HEK293 (cell line): ENCODE measurements around the gene TNFRSF8.

Experiments used
- CTCF ChIA-PET: fragments of 350-600 bp; formaldehyde crosslinking; extraction: SDS; loops from one replicate; lab custom pipeline; 2021; ENCODE audit warnings: antibody characterized with exemption; lab: Yijun Ruan, JAX
- POLR2A ChIA-PET: fragments of 300-600 bp; formaldehyde crosslinking; extraction: SDS; loops from one replicate; lab custom pipeline; 2020; ENCODE audit warnings: antibody characterized with exemption, inconsistent platforms; lab: Yijun Ruan, JAX
- H3K27ac ChIP-seq: fragments of 200-500 bp; sonication (Bioruptor generic); 2 replicates; pipeline ENCODE4 v1.5.1; 2014; ENCODE audit warnings: low read depth, low read length, control low read depth, inconsistent platforms; ENCODE audit errors: extremely low read depth
- H3K36me3 ChIP-seq, 2 experiments: fragments of 200-500 bp in 1 of 2; sonication (Bioruptor generic) in 1 of 2; 1 replicate in 1 of 2; 2 replicates in 1 of 2; pipeline ENCODE4 v1.5.1; 2014 to 2017; ENCODE audit warnings: inconsistent platforms in 2 of 2, low read length in 2 of 2; ENCODE audit not compliant: control insufficient read depth in 2 of 2, insufficient read depth in 1 of 2
- H3K4me1 ChIP-seq: fragments of 200-500 bp; sonication (Bioruptor generic); 2 replicates; pipeline ENCODE4 v1.5.1; 2014; ENCODE audit warnings: mild to moderate bottlenecking, low read length, inconsistent platforms; ENCODE audit not compliant: control insufficient read depth, insufficient read depth
- H3K4me3 ChIP-seq: 2 replicates; pipeline ENCODE4 v1.5.1; 2011; ENCODE audit warnings: low read depth, mild to moderate bottlenecking, control low read depth, low read length, moderate library complexity
- H3K9me3 ChIP-seq: fragments of 200-500 bp; sonication (Bioruptor generic); 2 replicates; pipeline ENCODE4 v1.5.1; 2014; ENCODE audit warnings: low read depth, low read length, inconsistent platforms; ENCODE audit not compliant: control insufficient read depth, insufficient read depth
- CTCF ChIP-seq: fragments of 450-650 bp; formaldehyde crosslinking; IDR thresholded peaks from 2 replicates; pipeline ENCODE4 v1.5.1; 2016; ENCODE audit warnings: missing biosample characterization, missing genetic modification characterization
- GLIS1 ChIP-seq: fragments of 450-650 bp; formaldehyde crosslinking; IDR thresholded peaks from 2 replicates; pipeline ENCODE4 v1.5.1; 2016; ENCODE audit warnings: missing biosample characterization, missing genetic modification characterization
- KLF17 ChIP-seq: fragments of 450-650 bp; formaldehyde crosslinking; IDR thresholded peaks from 2 replicates; pipeline ENCODE4 v1.5.1; 2016; ENCODE audit warnings: missing biosample characterization, missing genetic modification characterization
- MYNN ChIP-seq: fragments of 450-650 bp; formaldehyde crosslinking; IDR thresholded peaks from 2 replicates; pipeline ENCODE4 v1.5.1; 2016; ENCODE audit warnings: missing biosample characterization, missing genetic modification characterization, borderline replicate concordance
- SCRT1 ChIP-seq: fragments of 450-650 bp; formaldehyde crosslinking; IDR thresholded peaks from 2 replicates; pipeline ENCODE4 v1.5.1; 2016; ENCODE audit warnings: missing biosample characterization, missing genetic modification characterization, borderline replicate concordance
- SCRT2 ChIP-seq: fragments of 450-650 bp; formaldehyde crosslinking; IDR thresholded peaks from 2 replicates; pipeline ENCODE4 v1.5.1; 2016; ENCODE audit warnings: missing biosample characterization, missing genetic modification characterization
- ZBTB11 ChIP-seq: fragments of 450-650 bp; formaldehyde crosslinking; conservative IDR thresholded peaks from 2 replicates; pipeline ENCODE4 v1.5.1; 2016; ENCODE audit warnings: low read depth, missing biosample characterization, missing genetic modification characterization
- ZBTB48 ChIP-seq: fragments of 450-650 bp; formaldehyde crosslinking; IDR thresholded peaks from 2 replicates; pipeline ENCODE4 v1.5.1; 2016; ENCODE audit warnings: missing biosample characterization, missing genetic modification characterization
- ZBTB6 ChIP-seq: fragments of 450-650 bp; formaldehyde crosslinking; IDR thresholded peaks from 2 replicates; pipeline ENCODE4 v1.5.1; 2017; ENCODE audit warnings: missing biosample characterization, missing genetic modification characterization
- ZNF366 ChIP-seq: fragments of 450-650 bp; formaldehyde crosslinking; conservative IDR thresholded peaks from 2 replicates; pipeline ENCODE4 v1.5.1; 2016; ENCODE audit warnings: missing biosample characterization, missing genetic modification characterization
- ZNF473 ChIP-seq: fragments of 450-650 bp; formaldehyde crosslinking; IDR thresholded peaks from 2 replicates; pipeline ENCODE4 v1.5.1; 2017; ENCODE audit warnings: missing biosample characterization, missing genetic modification characterization
- ZNF600 ChIP-seq: fragments of 450-650 bp; formaldehyde crosslinking; IDR thresholded peaks from 2 replicates; pipeline ENCODE4 v1.5.1; 2016; ENCODE audit warnings: missing biosample characterization, missing genetic modification characterization
- ZNF701 ChIP-seq: fragments of 450-650 bp; formaldehyde crosslinking; IDR thresholded peaks from 2 replicates; pipeline ENCODE4 v1.5.1; 2016; ENCODE audit warnings: missing biosample characterization, missing genetic modification characterization
- ZNF707 ChIP-seq: fragments of 450-650 bp; formaldehyde crosslinking; IDR thresholded peaks from 2 replicates; pipeline ENCODE4 v1.5.1; 2016; ENCODE audit warnings: missing biosample characterization, missing genetic modification characterization
- ZNF768 ChIP-seq: fragments of 450-650 bp; formaldehyde crosslinking; IDR thresholded peaks from 2 replicates; pipeline ENCODE4 v1.5.1; 2018; ENCODE audit warnings: missing biosample characterization, mild to moderate bottlenecking, missing genetic modification characterization
- ZNF785 ChIP-seq: fragments of 450-650 bp; formaldehyde crosslinking; IDR thresholded peaks from 2 replicates; pipeline ENCODE4 v1.5.1; 2016; ENCODE audit warnings: missing biosample characterization, missing genetic modification characterization
- ZSCAN16 ChIP-seq: fragments of 450-650 bp; formaldehyde crosslinking; IDR thresholded peaks from 2 replicates; pipeline ENCODE4 v1.5.1; 2016; ENCODE audit warnings: missing biosample characterization, missing genetic modification characterization
- ZSCAN23 ChIP-seq: fragments of 450-650 bp; formaldehyde crosslinking; IDR thresholded peaks from 2 replicates; pipeline ENCODE4 v1.5.1; 2016; ENCODE audit warnings: missing biosample characterization, missing genetic modification characterization

TNFRSF8 gene

GRCh38 chr1:12124693-12125421 is 61.8 kb downstream of the TNFRSF8 start (continued):
- TF ChIP-seq ZBTB11 (tag by site-specific recombination): peak; percentile 85
- TF ChIP-seq ZSCAN16 (tag by site-specific recombination): no peak
- TF ChIP-seq ZNF707 (tag by site-specific recombination): no peak
- no peak for TF ChIP-seq ZNF701
- TF ChIP-seq GLIS1 (tag by site-specific recombination): no peak
- no peak for TF ChIP-seq KLF17
- TF ChIP-seq, all 188 proteins: peak for 7

- TF ChIP-seq ZSCAN23 (no peak), ZNF785 (tag by site-specific recombination) (no peak), ZBTB48 (tag by site-specific recombination) (0 out of 2 replicates have a peak, but pooled peaks have one; percentile 18), ZNF600 (tag by site-specific recombination) (peak; percentile 54; the same call in 1 of the 2 replicates), ZNF366 (no peak), ZNF768 (tag by site-specific recombination) (no peak), SCRT2 (tag by site-specific recombination) (peak; percentile 84), ZBTB6 (tag by site-specific recombination) (peak; percentile 29; the same call in 1 of the 2 replicates), CTCF (0 out of 2 replicates have a peak, but pooled peaks have one; percentile 24), SCRT1 (peak; percentile 75; the same call in 1 of the 2 replicates), ZNF473 (tag by site-specific recombination) (no peak), MYNN (tag by site-specific recombination) (no peak)
- Histone ChIP-seq H3K27ac (no peak overlapping the region), H3K4me1 (no peaks in the 10 kb centered on the region), H3K9me3 (no peaks in the 10 kb centered on the region), H3K4me3 (no peak overlapping the region), H3K36me3 (no peaks in the 10 kb centered on the region)
- ChIA-PET POLR2A (interaction anchor here (1.6 kb wide), 1 partner anchor 84 kb away, joined by 4 read pairs; no protein-coding TSS in a partner anchor), CTCF (interaction anchor here (0.6 to 11.4 kb wide), 40 partner anchors 10 to 1095 kb away, joined by 3 to 300 read pairs (median 5); partner anchors contain the start of genes FBXO6 and TNFRSF1B)
These were observed 62.6 kb downstream of the TNFRSF8 start for GRCh38 chr1:12125422-12126355.
